ENCODE measurements around the gene INS. TPM values are rescaled to one million over a fixed set of nuclear protein-coding genes. Genes with fewer than 3 reads are reported as not detected.

INS gene
- total RNA-seq, 2 donors from 2014 or later, result not detected

- no peak for DNase-seq
- no peak overlapping the region for H3K27ac ChIP-seq (ENCODE audit: low read depth, low read length)
- 76 to 89% methylated on average over 22 to 33 of the region's 33 CpGs for WGBS, 2 experiments (ENCODE audit: insufficient coverage in 1 of 2, insufficient read length in 1 of 2)
- no peak for TF ChIP-seq CTCF (conservative IDR thresholded peaks at IDR 0.05)
- Mint-ChIP-seq H3K9me3 (no peaks in the 10 kb centered on the region), H3K27me3 (ENCODE audit: insufficient read depth) (peaks cover 71% of the 10 kb centered on the region), H3K27ac (no peak overlapping the region), H3K4me3 (no peak overlapping the region), H3K36me3 (ENCODE audit: low read depth) (no peaks in the 10 kb centered on the region), H3K4me1 (no peaks in the 10 kb centered on the region)
- H3K9ac ChIP-seq (ENCODE audit: extremely low read depth, low read length, poor library complexity, severe bottlenecking), result no peak overlapping the region
- peaks cover 50% of the 10 kb centered on the region for H3K27me3 ChIP-seq (ENCODE audit: control insufficient read depth, insufficient read depth, low read length, poor library complexity, severe bottlenecking)
- no peaks in the 10 kb centered on the region for H3K9me3 ChIP-seq (ENCODE audit: control insufficient read depth, low read length)
- H3K36me3 ChIP-seq (ENCODE audit: control insufficient read depth, insufficient read depth, low read length), result no peaks in the 10 kb centered on the region
- no peaks in the 10 kb centered on the region for H3K4me1 ChIP-seq (ENCODE audit: control insufficient read depth, insufficient read depth, low read length)
- no peak overlapping the region for H3K4me3 ChIP-seq (ENCODE audit: low read length)
Observed at GRCh38 chr11:2133241-2134021, 27.6 kb downstream of the INS start.

- Histone ChIP-seq H3K36me3 (ENCODE audit: control insufficient read depth, insufficient read depth, low read length) (no peaks in the 10 kb centered on the region), H3K4me3 (ENCODE audit: low read length) (no peak overlapping the region), H3K9ac (ENCODE audit: extremely low read depth, low read length, poor library complexity, severe bottlenecking) (no peak overlapping the region), H3K27me3 (ENCODE audit: control insufficient read depth, insufficient read depth, low read length, poor library complexity, severe bottlenecking) (peaks cover 47% of the 10 kb centered on the region), H3K9me3 (ENCODE audit: control insufficient read depth, low read length) (no peaks in the 10 kb centered on the region), H3K27ac (ENCODE audit: low read depth, low read length) (no peak overlapping the region), H3K4me1 (ENCODE audit: control insufficient read depth, insufficient read depth, low read length) (no peaks in the 10 kb centered on the region)
- no peak for DNase-seq
- no peak overlapping the region for H3K27ac Mint-ChIP-seq
- 78 to 83% methylated on average over 16 to 24 of the region's 24 CpGs for WGBS, 2 experiments (ENCODE audit: insufficient coverage in 1 of 2, insufficient read length in 1 of 2)
- H3K36me3 Mint-ChIP-seq (ENCODE audit: low read depth), result no peaks in the 10 kb centered on the region
- H3K27me3 Mint-ChIP-seq (ENCODE audit: insufficient read depth), result peaks cover 67% of the 10 kb centered on the region
- TF ChIP-seq CTCF (conservative IDR thresholded peaks at IDR 0.05), result no peak
- H3K4me3 Mint-ChIP-seq, result no peak overlapping the region
- H3K4me1 Mint-ChIP-seq, result no peaks in the 10 kb centered on the region
- H3K9me3 Mint-ChIP-seq, result no peaks in the 10 kb centered on the region
Observed at GRCh38 chr11:2132874-2133240, 28.2 kb downstream of the INS start.

GRCh38 chr11:2132246-2132645, 28.8 kb downstream of the INS start:
- Histone ChIP-seq H3K27me3 (ENCODE audit: control insufficient read depth, insufficient read depth, low read length, poor library complexity, severe bottlenecking) (peaks cover 41% of the 10 kb centered on the region), H3K9ac (ENCODE audit: extremely low read depth, low read length, poor library complexity, severe bottlenecking) (no peak overlapping the region), H3K27ac (ENCODE audit: low read depth, low read length) (no peak overlapping the region)

More at GRCh38 chr11:2132246-2132645, 28.8 kb downstream of the INS start:
- 85% methylated on average over 6 of the region's 6 CpGs for WGBS, 2 experiments (ENCODE audit: insufficient coverage in 1 of 2, insufficient read length in 1 of 2)
- no peaks in the 10 kb centered on the region for H3K36me3 Mint-ChIP-seq (ENCODE audit: low read depth)
- Histone ChIP-seq H3K9me3 (ENCODE audit: control insufficient read depth, low read length) (no peaks in the 10 kb centered on the region), H3K4me3 (ENCODE audit: low read length) (no peak overlapping the region), H3K36me3 (ENCODE audit: control insufficient read depth, insufficient read depth, low read length) (no peaks in the 10 kb centered on the region), H3K4me1 (ENCODE audit: control insufficient read depth, insufficient read depth, low read length) (no peaks in the 10 kb centered on the region)
- H3K9me3 Mint-ChIP-seq, result no peaks in the 10 kb centered on the region
- DNase-seq, result no peak
- H3K27ac Mint-ChIP-seq, result no peak overlapping the region
- no peaks in the 10 kb centered on the region for H3K4me1 Mint-ChIP-seq
- H3K4me3 Mint-ChIP-seq, result no peak overlapping the region
- no peak for TF ChIP-seq CTCF (conservative IDR thresholded peaks at IDR 0.05)
- peaks cover 65% of the 10 kb centered on the region for H3K27me3 Mint-ChIP-seq (ENCODE audit: insufficient read depth)

Data from endodermal cell (in vitro differentiated cells).